Measurements from ENCODE around the gene ARFGEF2.

DNA sequence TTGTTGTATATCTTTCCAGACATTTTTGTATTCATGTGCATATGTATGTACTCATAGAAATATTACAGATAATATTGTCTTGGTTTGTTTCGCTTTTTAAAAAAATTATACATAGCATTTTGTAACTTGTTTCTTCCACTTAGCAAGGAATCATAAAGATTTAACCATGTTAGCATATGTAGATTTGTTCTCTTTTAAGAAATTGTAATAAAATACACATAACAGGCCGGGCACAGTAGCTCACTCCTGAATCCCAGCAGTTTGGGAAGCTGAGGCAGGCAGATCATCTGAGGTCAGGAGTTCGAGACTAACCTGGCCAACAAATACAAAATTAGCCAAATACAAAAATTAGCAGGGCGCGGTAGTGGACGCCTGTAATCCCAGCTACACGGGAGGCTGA lies 80.2 kb downstream of the ARFGEF2 start:
- TF ChIP-seq, protein P1, sequence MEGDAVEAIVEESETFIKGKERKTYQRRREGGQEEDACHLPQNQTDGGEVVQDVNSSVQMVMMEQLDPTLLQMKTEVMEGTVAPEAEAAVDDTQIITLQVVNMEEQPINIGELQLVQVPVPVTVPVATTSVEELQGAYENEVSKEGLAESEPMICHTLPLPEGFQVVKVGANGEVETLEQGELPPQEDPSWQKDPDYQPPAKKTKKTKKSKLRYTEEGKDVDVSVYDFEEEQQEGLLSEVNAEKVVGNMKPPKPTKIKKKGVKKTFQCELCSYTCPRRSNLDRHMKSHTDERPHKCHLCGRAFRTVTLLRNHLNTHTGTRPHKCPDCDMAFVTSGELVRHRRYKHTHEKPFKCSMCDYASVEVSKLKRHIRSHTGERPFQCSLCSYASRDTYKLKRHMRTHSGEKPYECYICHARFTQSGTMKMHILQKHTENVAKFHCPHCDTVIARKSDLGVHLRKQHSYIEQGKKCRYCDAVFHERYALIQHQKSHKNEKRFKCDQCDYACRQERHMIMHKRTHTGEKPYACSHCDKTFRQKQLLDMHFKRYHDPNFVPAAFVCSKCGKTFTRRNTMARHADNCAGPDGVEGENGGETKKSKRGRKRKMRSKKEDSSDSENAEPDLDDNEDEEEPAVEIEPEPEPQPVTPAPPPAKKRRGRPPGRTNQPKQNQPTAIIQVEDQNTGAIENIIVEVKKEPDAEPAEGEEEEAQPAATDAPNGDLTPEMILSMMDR (IDR thresholded peaks at IDR 0.05), result no peak
- TF ChIP-seq POLR2AphosphoS5 (IDR thresholded peaks at IDR 0.05), result no peak
- TF ChIP-seq POLR2A (IDR thresholded peaks at IDR 0.05), result no peak
- TF ChIP-seq EP300 (IDR thresholded peaks at IDR 0.05), result no peak
